ENCODE data around the gene LRRN1. TPM values are rescaled to one million over a fixed set of nuclear protein-coding genes. Genes with fewer than 3 reads are reported as not detected.
"Not testable (repeated sequence)": the region's sequence is repeated elsewhere in the genome, so short reads cannot be mapped to it uniquely, and the experiment has no call there.

LRRN1 gene
- total RNA-seq, 4 donors from 2014 or later = 7.5 to 13.3 (median 9.8) TPM

DNA sequence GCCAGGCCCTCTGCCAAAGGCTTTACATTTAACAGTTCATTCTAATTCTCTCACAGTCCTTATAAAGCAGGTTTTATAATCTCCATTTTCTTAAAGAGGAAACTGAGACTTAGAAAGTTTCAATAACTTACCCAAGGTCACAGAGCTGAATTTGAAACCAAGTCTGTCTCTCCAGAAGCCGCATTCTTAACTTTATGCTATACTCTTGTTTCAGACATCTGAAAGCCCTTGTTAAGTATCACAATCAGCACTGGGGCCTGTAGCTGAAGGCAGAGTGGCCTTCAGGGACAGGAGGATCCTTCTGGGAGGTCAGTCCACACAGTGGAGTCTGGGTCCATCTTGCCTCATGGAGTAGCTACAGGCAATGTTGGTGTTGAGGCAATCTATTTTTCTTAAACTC is 27.9 kb downstream of the LRRN1 start:
- H3K4me1 ChIP-seq = no peaks in the 10 kb centered on the region
- no peak overlapping the region for H3K4me3 ChIP-seq
- H3K27ac ChIP-seq = no peak overlapping the region
- no peaks in the 10 kb centered on the region for H3K27me3 ChIP-seq
- peaks cover 0 to 2% (median 0%) of the 10 kb centered on the region in 4 donors for H3K9me3 ChIP-seq
- H3K36me3 ChIP-seq = peaks cover 0 to 3% (median 0%) of the 10 kb centered on the region in 3 donors
- no peak for DNase-seq (ENCODE audit: low spot score in 2 of 2)
- 84 to 87% methylated on average over 1 of the region's 1 CpG for WGBS, 2 donors
- TF ChIP-seq EP300 (IDR thresholded peaks at IDR 0.05) (no peak), CTCF (IDR thresholded peaks at IDR 0.05) (no peak), POLR2A (IDR thresholded peaks at IDR 0.05) (no peak)

GRCh38 chr3:3828417-3828816 is 29.2 kb downstream of the LRRN1 start:
- Histone ChIP-seq H3K36me3 (peaks cover 0 to 16% (median 0%) of the 10 kb centered on the region in 3 donors), H3K9me3 (peaks cover 0 to 15% (median 0%) of the 10 kb centered on the region in 4 donors)
- H3K27me3 ChIP-seq; H3K4me1 ChIP-seq; H3K4me3 ChIP-seq; H3K27ac ChIP-seq; DNase-seq (ENCODE audit: low spot score in 2 of 2): not testable (repeated sequence)
- whole genome bisulfite sequencing, 2 donors = 89 to 94% methylated on average over 3 of the region's 3 CpGs

- Histone ChIP-seq H3K27me3 (no peaks in the 10 kb centered on the region), H3K4me1 (no peaks in the 10 kb centered on the region), H3K36me3 (peaks cover 0 to 39% (median 0%) of the 10 kb centered on the region in 3 donors), H3K4me3 (no peak overlapping the region), H3K9me3 (peaks cover 0 to 43% (median 0%) of the 10 kb centered on the region in 4 donors), H3K27ac (no peak overlapping the region)
- DNase-seq (ENCODE audit: low spot score in 2 of 2) = no peak
- 84 to 88% methylated on average over 3 of the region's 3 CpGs for WGBS, 2 donors
- TF ChIP-seq CTCF (IDR thresholded peaks at IDR 0.05) (no peak), POLR2A (IDR thresholded peaks at IDR 0.05) (no peak), EP300 (IDR thresholded peaks at IDR 0.05) (no peak)
Observed at GRCh38 chr3:3836845-3837244, 37.6 kb downstream of the LRRN1 start.

DNA sequence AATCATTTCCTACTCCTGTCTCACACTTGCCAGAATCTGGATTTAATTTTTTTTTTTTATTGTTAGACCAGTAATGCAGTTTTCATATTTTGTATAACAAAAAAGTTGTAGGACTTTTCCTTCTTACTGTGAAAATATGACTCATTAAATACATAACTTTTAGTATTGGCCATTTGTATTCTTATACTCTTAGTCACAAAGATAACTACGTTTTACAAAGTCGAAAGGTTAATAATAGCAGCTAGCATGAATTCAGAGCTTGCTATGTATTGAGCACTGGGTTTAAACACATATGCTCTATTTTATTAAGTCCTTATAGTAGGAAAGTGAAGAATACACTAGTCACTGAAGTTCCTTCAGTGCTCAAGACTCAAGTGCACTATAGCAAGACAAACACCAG is 43.1 kb downstream of the LRRN1 start:
- Histone ChIP-seq H3K9me3 (peaks cover 0 to 25% (median 0%) of the 10 kb centered on the region in 4 donors), H3K27ac (no peak overlapping the region), H3K27me3 (no peaks in the 10 kb centered on the region), H3K4me1 (no peaks in the 10 kb centered on the region), H3K36me3 (peaks cover 0 to 18% (median 0%) of the 10 kb centered on the region in 3 donors), H3K4me3 (no peak overlapping the region)
- DNase-seq (ENCODE audit: low spot score in 2 of 2) = no peak
- TF ChIP-seq CTCF (IDR thresholded peaks at IDR 0.05) (no peak), POLR2A (IDR thresholded peaks at IDR 0.05) (no peak)
- WGBS, 2 donors = 79 to 80% methylated on average over 2 of the region's 2 CpGs

DNA sequence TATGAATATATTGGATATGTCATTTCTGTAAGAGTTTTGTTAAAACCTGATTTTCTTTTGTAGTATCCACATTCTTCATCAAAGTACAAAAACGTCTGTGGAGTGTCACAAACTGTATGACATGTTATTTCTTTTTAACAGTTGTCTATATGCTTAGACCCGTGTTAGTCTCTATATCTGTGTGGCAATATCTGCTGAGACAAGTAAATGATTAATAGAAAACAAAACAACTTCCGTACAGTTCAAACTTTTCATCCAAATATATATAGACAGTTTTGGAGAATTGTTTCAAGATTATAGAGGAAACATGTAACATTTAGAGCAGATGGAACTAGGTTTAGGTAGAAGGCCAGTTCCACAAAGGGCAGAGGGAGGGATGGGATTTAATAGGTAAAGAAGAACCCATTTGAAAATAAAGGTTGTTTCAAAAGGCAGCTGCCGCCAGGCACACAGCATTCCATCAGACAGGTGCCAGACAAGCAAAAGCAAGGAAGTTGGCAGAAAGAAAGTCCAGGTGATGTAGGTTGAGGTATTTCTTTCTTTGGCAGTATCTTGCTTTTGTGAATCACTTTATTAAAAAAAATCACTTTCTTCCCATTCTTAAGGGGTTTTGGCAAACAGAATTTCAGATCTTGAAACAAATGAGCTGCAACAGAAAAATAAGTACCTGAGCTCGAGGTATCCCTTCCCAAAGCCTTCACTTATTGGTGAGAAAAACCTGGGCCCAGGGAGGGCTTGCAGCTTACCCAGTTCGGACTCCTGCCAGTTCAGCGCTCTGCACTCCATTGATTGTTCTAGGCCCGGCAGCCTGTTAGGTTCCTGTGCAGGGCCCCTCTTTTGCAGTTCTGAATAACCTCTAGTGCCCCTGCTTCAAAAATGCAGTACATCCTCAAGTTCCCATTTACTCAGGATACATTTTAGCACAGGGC is 49.0 kb downstream of the LRRN1 start:
- no peak for DNase-seq (ENCODE audit: low spot score in 2 of 2)
- Histone ChIP-seq H3K27ac (no peak overlapping the region), H3K36me3 (peaks cover 0 to 9% (median 0%) of the 10 kb centered on the region in 3 donors), H3K9me3 (no peaks in the 10 kb centered on the region), H3K4me1 (no peaks in the 10 kb centered on the region), H3K27me3 (no peaks in the 10 kb centered on the region), H3K4me3 (no peak overlapping the region)
- 82 to 87% methylated on average over 8 of the region's 8 CpGs for WGBS, 2 donors
- TF ChIP-seq EP300 (IDR thresholded peaks at IDR 0.05) = no peak
- no peak for TF ChIP-seq CTCF (IDR thresholded peaks at IDR 0.05)
- TF ChIP-seq POLR2A (IDR thresholded peaks at IDR 0.05) = no peak

Data from tibial nerve (tissue), 4 donors.